OCI-LY1 (cell line): Measurements from ENCODE around the gene DNAAF1.

Experiments used
- H2AFZ ChIP-seq: fragments of 200-600 bp; sonication (generic), shearing (Covaris generic); 2 replicates; pipeline ENCODE4 v1.6.0; 2014; ENCODE audit warnings: antibody characterized with exemption, mild to moderate bottlenecking, low read length
- H3F3A ChIP-seq: fragments of 200-600 bp; sonication (generic), shearing (Covaris generic); 2 replicates; pipeline ENCODE4 v1.6.0; 2014; ENCODE audit warnings: mild to moderate bottlenecking, antibody characterized with exemption, low read length, moderate library complexity; ENCODE audit not compliant: insufficient read depth
- H3K27ac ChIP-seq: fragments of 200-600 bp; sonication (generic); 2 replicates; pipeline ENCODE4 v1.5.1; 2014; ENCODE audit warnings: low read length, mixed run types, mild to moderate bottlenecking, low read depth; ENCODE audit not compliant: poor library complexity, severe bottlenecking
- H3K27me3 ChIP-seq: fragments of 200-600 bp; sonication (generic); 2 replicates; pipeline ENCODE4 v1.6.0; 2014; ENCODE audit warnings: antibody characterized with exemption, mild to moderate bottlenecking, low read length, moderate library complexity; ENCODE audit not compliant: insufficient read depth
- H3K36me3 ChIP-seq: fragments of 200-600 bp; sonication (generic); 2 replicates; pipeline ENCODE4 v1.6.1; 2014; ENCODE audit warnings: mild to moderate bottlenecking, antibody characterized with exemption, low read length, moderate library complexity, mixed read lengths; ENCODE audit not compliant: insufficient read depth
- H3K4me1 ChIP-seq: fragments of 200-600 bp; sonication (generic); 2 replicates; pipeline ENCODE4 v1.5.1; 2014; ENCODE audit warnings: mild to moderate bottlenecking, low read length, moderate library complexity; ENCODE audit not compliant: insufficient read depth, severe bottlenecking
- H3K4me2 ChIP-seq: fragments of 200-600 bp; sonication (generic), shearing (Covaris generic); 2 replicates; pipeline ENCODE4 v1.6.1; 2014; ENCODE audit warnings: low read length
- H3K4me3 ChIP-seq: fragments of 200-600 bp; sonication (generic); 2 replicates; pipeline ENCODE4 v1.5.1; 2014; ENCODE audit warnings: low read length, low read depth, mild to moderate bottlenecking, mixed read lengths; ENCODE audit not compliant: poor library complexity, severe bottlenecking
- H3K79me2 ChIP-seq: fragments of 200-600 bp; shearing (Covaris generic); 2 replicates; pipeline ENCODE4 v1.6.1; 2016; ENCODE audit warnings: mixed run types, low read length, mixed read lengths; ENCODE audit not compliant: insufficient read depth
- H3K9ac ChIP-seq: fragments of 200-600 bp; sonication (generic), shearing (Covaris generic); 2 replicates; pipeline ENCODE4 v1.6.1; 2014; ENCODE audit warnings: mild to moderate bottlenecking, low read length, mixed read lengths
- H3K9me2 ChIP-seq: fragments of 200-600 bp; sonication (generic), shearing (Covaris generic); 2 replicates; pipeline ENCODE4 v1.6.1; 2014; ENCODE audit warnings: low read depth, mild to moderate bottlenecking, low read length, mixed read lengths
- H3K9me3 ChIP-seq: fragments of 200-600 bp; shearing (Covaris generic); 2 replicates; pipeline ENCODE4 v1.6.1; 2014; ENCODE audit warnings: low read length, mixed read lengths
- H4K20me1 ChIP-seq: fragments of 200-600 bp; sonication (generic), shearing (Covaris generic); 2 replicates; pipeline ENCODE4 v1.6.0; 2016; ENCODE audit warnings: mild to moderate bottlenecking, low read length; ENCODE audit not compliant: insufficient read depth
- EZH2 ChIP-seq: fragments of 200-600 bp; sonication (generic), shearing (Covaris generic); IDR thresholded peaks from 2 replicates; pipeline ENCODE4 v1.8.0; 2017; ENCODE audit warnings: borderline replicate concordance, mixed run types, mild to moderate bottlenecking, antibody characterized with exemption, low read length, moderate library complexity, mixed read lengths
- TF ChIP-seq, protein P1 (sequence below): fragments of 200-600 bp; sonication (generic), shearing (Covaris generic); IDR thresholded peaks from 2 replicates; pipeline ENCODE4 v1.5.1; 2017; ENCODE audit warnings: mild to moderate bottlenecking, antibody characterized with exemption, low read length, moderate library complexity, mixed read lengths

DNAAF1 gene

DNA sequence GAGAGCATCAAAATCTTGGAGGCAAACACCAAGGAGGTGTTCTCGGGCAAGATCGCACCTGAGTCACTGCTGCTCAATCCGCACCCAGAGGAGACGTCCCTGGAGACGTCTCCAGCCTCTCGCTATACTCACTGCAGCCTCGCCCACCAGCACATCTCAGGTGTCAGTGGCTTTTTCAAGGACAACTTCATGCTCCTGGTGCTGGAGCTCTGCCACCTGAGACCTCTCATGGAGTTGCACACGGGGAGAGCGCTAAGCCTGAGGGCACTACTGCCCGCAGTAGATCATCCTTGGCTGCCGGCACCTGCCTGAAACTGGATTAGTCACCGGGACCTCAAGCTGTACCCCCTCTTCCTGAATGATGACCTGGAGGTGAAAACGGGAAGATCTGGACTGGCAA is 25.7 kb upstream of the DNAAF1 start:
- Histone ChIP-seq H3K9me2 (no peaks in the 10 kb centered on the region), H3K79me2 (peaks cover 18% of the 10 kb centered on the region), H4K20me1 (no peaks in the 10 kb centered on the region), H3K4me1 (peaks cover 20% of the 10 kb centered on the region), H3K9me3 (no peaks in the 10 kb centered on the region), H2AFZ (no peak overlapping the region), H3K27ac (no peak overlapping the region), H3F3A (no peaks in the 10 kb centered on the region), H3K9ac (no peak overlapping the region), H3K4me2 (no peak overlapping the region), H3K27me3 (no peaks in the 10 kb centered on the region), H3K36me3 (peaks cover 7% of the 10 kb centered on the region), H3K4me3 (no peak overlapping the region)
- TF ChIP-seq, protein P1, sequence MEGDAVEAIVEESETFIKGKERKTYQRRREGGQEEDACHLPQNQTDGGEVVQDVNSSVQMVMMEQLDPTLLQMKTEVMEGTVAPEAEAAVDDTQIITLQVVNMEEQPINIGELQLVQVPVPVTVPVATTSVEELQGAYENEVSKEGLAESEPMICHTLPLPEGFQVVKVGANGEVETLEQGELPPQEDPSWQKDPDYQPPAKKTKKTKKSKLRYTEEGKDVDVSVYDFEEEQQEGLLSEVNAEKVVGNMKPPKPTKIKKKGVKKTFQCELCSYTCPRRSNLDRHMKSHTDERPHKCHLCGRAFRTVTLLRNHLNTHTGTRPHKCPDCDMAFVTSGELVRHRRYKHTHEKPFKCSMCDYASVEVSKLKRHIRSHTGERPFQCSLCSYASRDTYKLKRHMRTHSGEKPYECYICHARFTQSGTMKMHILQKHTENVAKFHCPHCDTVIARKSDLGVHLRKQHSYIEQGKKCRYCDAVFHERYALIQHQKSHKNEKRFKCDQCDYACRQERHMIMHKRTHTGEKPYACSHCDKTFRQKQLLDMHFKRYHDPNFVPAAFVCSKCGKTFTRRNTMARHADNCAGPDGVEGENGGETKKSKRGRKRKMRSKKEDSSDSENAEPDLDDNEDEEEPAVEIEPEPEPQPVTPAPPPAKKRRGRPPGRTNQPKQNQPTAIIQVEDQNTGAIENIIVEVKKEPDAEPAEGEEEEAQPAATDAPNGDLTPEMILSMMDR: no peak
- TF ChIP-seq EZH2: no peak

DNA sequence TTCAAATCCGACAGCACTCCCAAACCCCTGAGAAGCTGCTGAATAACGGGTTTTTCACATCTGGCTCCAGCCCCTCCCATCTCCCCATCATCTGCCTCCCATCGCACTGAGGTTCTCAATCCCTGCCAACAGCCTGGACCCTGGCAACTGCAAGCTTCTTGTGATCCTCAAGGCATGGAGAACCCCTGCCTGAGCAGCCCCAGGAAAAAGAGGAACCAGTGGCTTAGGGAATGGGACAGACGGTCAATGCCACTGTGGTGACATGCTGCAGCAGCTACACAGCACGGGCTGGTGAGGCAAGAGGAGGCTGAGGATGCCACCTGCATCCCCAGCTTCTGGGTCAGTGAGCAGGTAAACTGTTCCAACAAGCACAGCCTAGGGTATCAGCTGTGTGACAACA is 25.1 kb upstream of the DNAAF1 start:
- Histone ChIP-seq H3K9me3 (no peaks in the 10 kb centered on the region), H3K4me3 (no peak overlapping the region), H2AFZ (no peak overlapping the region), H3K27ac (no peak overlapping the region), H3K27me3 (no peaks in the 10 kb centered on the region), H3K9ac (no peak overlapping the region), H3F3A (no peaks in the 10 kb centered on the region), H3K4me1 (peaks cover 14% of the 10 kb centered on the region), H3K4me2 (no peak overlapping the region), H3K36me3 (peaks cover 7% of the 10 kb centered on the region), H4K20me1 (no peaks in the 10 kb centered on the region), H3K79me2 (peaks cover 11% of the 10 kb centered on the region), H3K9me2 (no peaks in the 10 kb centered on the region)
- TF ChIP-seq EZH2: no peak
- TF ChIP-seq, protein P1: no peak

DNA sequence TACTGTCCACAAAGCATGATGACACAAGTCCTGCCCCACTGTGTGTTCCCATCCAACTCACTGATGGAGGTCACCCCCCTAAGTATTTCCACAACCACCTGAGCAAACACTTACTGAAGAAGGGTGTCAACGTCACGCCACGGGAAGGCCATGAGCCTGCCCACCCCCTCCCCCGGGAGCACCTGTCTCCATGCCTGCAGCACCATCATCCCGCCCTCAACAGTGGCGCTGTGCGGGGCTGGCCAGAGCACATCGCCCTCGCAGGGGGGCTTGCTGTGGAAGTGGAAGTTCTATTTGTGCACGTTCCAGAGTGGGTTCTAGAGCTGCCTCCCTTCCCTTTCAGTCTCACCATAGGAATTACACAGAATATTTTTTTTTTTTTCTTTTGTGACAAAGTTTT is 24.1 kb upstream of the DNAAF1 start:
- H3K27me3 ChIP-seq: no peaks in the 10 kb centered on the region
- H3K4me3 ChIP-seq: no peak overlapping the region
- peaks cover 7% of the 10 kb centered on the region for H3K36me3 ChIP-seq
- no peaks in the 10 kb centered on the region for H3F3A ChIP-seq
- peaks cover 2% of the 10 kb centered on the region for H3K79me2 ChIP-seq
- no peak overlapping the region for H3K27ac ChIP-seq
- no peaks in the 10 kb centered on the region for H4K20me1 ChIP-seq
- no peaks in the 10 kb centered on the region for H3K9me3 ChIP-seq
- H3K4me1 ChIP-seq: peaks cover 5% of the 10 kb centered on the region
- no peak overlapping the region for H3K9ac ChIP-seq
- no peak for TF ChIP-seq EZH2
- TF ChIP-seq, protein P1: no peak
- no peak overlapping the region for H3K4me2 ChIP-seq
- H3K9me2 ChIP-seq: no peaks in the 10 kb centered on the region
- no peak overlapping the region for H2AFZ ChIP-seq
